Measurements from ENCODE around the gene CLEC3B. TPM values are rescaled to one million over a fixed set of nuclear protein-coding genes. Genes with fewer than 3 reads are reported as not detected.

The CLEC3B gene
- total RNA-seq, 4 donors from 2014 or later: 11.6 to 47.9 (median 32.7) TPM

- peak overlapping the region in 1 of 4 donors; percentile 7 for H3K27ac ChIP-seq
- no peaks in the 10 kb centered on the region for H3K27me3 ChIP-seq
- H3K36me3 ChIP-seq: no peaks in the 10 kb centered on the region
- no peaks in the 10 kb centered on the region for H3K9me3 ChIP-seq
- H3K4me1 ChIP-seq: no peaks in the 10 kb centered on the region
- TF ChIP-seq, protein P1, sequence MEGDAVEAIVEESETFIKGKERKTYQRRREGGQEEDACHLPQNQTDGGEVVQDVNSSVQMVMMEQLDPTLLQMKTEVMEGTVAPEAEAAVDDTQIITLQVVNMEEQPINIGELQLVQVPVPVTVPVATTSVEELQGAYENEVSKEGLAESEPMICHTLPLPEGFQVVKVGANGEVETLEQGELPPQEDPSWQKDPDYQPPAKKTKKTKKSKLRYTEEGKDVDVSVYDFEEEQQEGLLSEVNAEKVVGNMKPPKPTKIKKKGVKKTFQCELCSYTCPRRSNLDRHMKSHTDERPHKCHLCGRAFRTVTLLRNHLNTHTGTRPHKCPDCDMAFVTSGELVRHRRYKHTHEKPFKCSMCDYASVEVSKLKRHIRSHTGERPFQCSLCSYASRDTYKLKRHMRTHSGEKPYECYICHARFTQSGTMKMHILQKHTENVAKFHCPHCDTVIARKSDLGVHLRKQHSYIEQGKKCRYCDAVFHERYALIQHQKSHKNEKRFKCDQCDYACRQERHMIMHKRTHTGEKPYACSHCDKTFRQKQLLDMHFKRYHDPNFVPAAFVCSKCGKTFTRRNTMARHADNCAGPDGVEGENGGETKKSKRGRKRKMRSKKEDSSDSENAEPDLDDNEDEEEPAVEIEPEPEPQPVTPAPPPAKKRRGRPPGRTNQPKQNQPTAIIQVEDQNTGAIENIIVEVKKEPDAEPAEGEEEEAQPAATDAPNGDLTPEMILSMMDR (IDR thresholded peaks at IDR 0.05): no peak
- TF ChIP-seq POLR2A (IDR thresholded peaks at IDR 0.05): no peak
- no peak for DNase-seq
- H3K4me3 ChIP-seq: no peak overlapping the region
These were observed 28.9 kb downstream of the CLEC3B start for GRCh38 chr3:45055032-45055410.

DNA sequence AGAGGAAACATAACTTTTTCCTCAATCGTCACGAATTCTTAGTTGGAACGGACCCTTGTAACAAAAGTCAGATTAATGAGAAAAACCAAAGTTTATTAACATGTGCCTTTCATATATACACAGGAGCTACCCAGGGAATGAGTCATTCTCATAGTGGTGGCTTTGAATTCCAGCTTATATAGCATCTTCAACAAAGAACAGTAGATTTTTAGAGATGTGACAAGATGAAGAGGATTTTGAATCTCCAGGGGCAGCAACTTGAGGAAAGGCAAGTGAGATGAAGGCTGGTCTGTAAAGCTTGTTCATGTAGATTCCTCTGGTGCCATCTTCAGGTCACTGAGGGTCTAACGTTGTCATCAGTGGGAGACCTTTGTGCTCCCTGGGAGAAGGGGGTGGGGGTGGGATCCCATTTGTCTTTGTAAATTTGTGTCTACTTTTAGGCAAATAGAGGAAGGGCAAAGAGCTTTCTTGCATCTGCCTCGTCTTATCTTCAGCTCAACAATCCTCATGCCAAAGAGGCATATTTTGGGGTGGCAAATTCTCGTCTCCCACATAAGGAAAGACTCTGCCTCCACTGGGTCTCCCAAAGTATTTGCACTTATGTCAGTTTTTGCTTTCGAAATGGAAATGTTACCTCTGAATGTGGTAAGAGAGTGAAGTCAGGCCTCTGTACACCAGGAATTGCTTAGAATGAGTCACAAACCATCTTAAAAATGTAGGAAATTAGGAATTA, 29.5 kb downstream of the CLEC3B start:
- Histone ChIP-seq H3K36me3 (no peaks in the 10 kb centered on the region), H3K9me3 (no peaks in the 10 kb centered on the region), H3K27ac (peak overlapping the region in 2 of 4 donors; percentile 6 to 7), H3K4me1 (no peaks in the 10 kb centered on the region), H3K4me3 (no peak overlapping the region), H3K27me3 (no peaks in the 10 kb centered on the region)
- TF ChIP-seq POLR2A (IDR thresholded peaks at IDR 0.05): no peak
- TF ChIP-seq, protein P1 (IDR thresholded peaks at IDR 0.05): peak in 2 of 6 experiments; percentile 12 to 19
- no peak for DNase-seq

- no peaks in the 10 kb centered on the region for H3K36me3 ChIP-seq
- no peak overlapping the region for H3K27ac ChIP-seq
- H3K27me3 ChIP-seq: no peaks in the 10 kb centered on the region
- H3K4me1 ChIP-seq: no peaks in the 10 kb centered on the region
- H3K9me3 ChIP-seq: no peaks in the 10 kb centered on the region
- no peak for TF ChIP-seq POLR2A (IDR thresholded peaks at IDR 0.05)
- TF ChIP-seq, protein P1 (IDR thresholded peaks at IDR 0.05): no peak
- no peak for DNase-seq
- no peak overlapping the region for H3K4me3 ChIP-seq
These were observed 30.7 kb downstream of the CLEC3B start for GRCh38 chr3:45056608-45057301.

DNA sequence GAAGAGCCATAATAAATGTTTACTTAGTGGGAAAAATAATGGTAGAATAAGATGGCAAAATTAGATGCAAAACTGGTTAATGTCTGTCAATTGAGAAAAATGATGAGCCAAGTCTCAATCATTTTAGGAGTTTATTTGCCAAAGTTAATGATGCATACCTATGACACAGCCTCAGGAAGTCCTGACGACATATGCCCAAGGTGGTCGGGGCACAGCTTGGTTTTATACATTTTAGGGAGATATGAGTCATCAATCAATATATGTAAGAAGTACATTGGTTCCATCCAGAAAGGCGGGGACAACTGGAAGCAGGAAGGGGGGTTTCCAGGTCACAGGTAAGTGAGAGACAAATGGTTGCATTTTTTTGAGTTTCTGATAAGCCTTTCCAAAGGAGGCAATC, 31.5 kb downstream of the CLEC3B start:
- Histone ChIP-seq H3K36me3 (no peaks in the 10 kb centered on the region), H3K4me3 (no peak overlapping the region), H3K27ac (no peak overlapping the region), H3K9me3 (no peaks in the 10 kb centered on the region), H3K4me1 (no peaks in the 10 kb centered on the region), H3K27me3 (no peaks in the 10 kb centered on the region)
- DNase-seq: no peak
- TF ChIP-seq, protein P1 (IDR thresholded peaks at IDR 0.05): no peak
- no peak for TF ChIP-seq POLR2A (IDR thresholded peaks at IDR 0.05)

GRCh38 chr3:45059132-45059531, 33.0 kb downstream of the CLEC3B start:
- TF ChIP-seq POLR2A (IDR thresholded peaks at IDR 0.05): no peak
- TF ChIP-seq, protein P1 (IDR thresholded peaks at IDR 0.05): no peak
- no peaks in the 10 kb centered on the region for H3K4me1 ChIP-seq
- no peak for DNase-seq
- H3K27me3 ChIP-seq: no peaks in the 10 kb centered on the region
- H3K9me3 ChIP-seq: no peaks in the 10 kb centered on the region
- H3K36me3 ChIP-seq: no peaks in the 10 kb centered on the region
- no peak overlapping the region for H3K27ac ChIP-seq
- no peak overlapping the region for H3K4me3 ChIP-seq
